ENCODE measurements around the gene HOXC6. TPM values are rescaled to one million over a fixed set of nuclear protein-coding genes. Genes with fewer than 3 reads are reported as not detected.

The HOXC6 gene
- total and polyA plus RNA-seq, 4 experiments from 2014 or later = not detected

DNA sequence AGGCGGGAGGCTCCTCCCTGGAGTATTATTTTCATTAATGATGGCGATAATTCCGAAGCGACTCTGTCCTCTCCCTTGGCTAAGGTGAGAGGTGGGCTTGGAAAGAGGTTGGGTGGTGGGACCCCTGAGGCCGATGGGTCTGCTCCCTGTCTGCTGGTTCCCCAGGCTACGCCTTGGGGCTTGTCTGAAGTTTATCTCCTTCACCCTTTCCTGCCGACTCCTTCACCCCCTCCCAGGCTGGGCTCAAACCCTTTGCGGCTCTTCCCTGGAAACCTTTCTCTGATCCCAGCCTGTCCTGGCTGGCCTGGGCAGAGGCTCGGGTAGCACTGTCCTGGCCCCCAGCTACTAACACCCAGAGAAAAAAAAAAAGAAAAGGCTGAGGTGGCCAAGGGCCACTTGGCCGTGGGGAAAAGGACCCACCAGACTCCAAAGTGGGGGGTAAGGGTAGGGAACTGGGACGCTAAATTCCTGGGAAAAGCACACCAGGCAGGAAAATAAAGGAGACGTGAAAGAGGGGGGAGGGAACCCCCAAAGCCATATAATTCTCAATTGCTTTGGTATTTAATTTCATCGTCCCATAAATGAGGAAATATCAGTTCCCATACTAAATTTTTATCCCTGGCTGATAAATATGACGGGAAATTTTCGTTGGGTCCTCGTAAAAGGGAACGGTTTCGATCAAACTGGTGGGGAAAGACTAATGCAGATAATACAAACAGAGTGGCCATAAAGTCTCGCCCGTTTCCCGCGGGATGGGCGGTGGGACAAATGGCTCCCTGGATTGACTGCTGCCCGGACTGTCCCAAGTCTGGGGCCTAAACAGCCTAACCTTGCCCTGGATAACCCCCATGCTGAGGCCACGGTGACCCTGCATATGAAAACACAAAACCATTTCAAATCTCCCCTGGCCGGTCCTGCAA is 45.3 kb upstream of the HOXC6 start:
- Histone ChIP-seq H3K4me3 (ENCODE audit: low read length in 2 of 2) (no peak overlapping the region), H3K27me3 (ENCODE audit: insufficient read depth, low read length) (peaks cover 92% of the 10 kb centered on the region), H3K9me3 (ENCODE audit: control insufficient read depth in 1 of 2, low read length in 2 of 2) (no peaks in the 10 kb centered on the region), H3K27ac (ENCODE audit: low read depth, low read length) (no peak overlapping the region), H3K4me1 (ENCODE audit: insufficient read depth, low read length) (peaks cover 24% of the 10 kb centered on the region), H3K36me3 (ENCODE audit: insufficient read depth, low read length) (no peaks in the 10 kb centered on the region)
- H3K9me3 Mint-ChIP-seq = peaks cover 0 to 39% (median 8%) of the 10 kb centered on the region in 8 donors
- CTCF ChIA-PET (ENCODE audit: partially characterized antibody) = no interaction called here
- peaks cover 74 to 81% of the 10 kb centered on the region in 2 donors for H3K27me3 Mint-ChIP-seq
- no peak for DNase-seq
- peak overlapping the region in 4 of 7 donors; percentile 69 to 87 (median 82) for H3K27ac Mint-ChIP-seq
- intact Hi-C loops (cut with micrococcal nuclease) = no loop called here
- POLR2A ChIA-PET (ENCODE audit: partially characterized antibody) = no interaction called here
- H3K36me3 Mint-ChIP-seq = peaks cover 0 to 1% of the 10 kb centered on the region in 2 donors
- peaks cover 4 to 46% (median 19%) of the 10 kb centered on the region in 4 donors for H3K4me1 Mint-ChIP-seq
- H3K4me3 Mint-ChIP-seq = peak overlapping the region in 3 of 8 donors; percentile 8 to 41 (median 25)

DNA sequence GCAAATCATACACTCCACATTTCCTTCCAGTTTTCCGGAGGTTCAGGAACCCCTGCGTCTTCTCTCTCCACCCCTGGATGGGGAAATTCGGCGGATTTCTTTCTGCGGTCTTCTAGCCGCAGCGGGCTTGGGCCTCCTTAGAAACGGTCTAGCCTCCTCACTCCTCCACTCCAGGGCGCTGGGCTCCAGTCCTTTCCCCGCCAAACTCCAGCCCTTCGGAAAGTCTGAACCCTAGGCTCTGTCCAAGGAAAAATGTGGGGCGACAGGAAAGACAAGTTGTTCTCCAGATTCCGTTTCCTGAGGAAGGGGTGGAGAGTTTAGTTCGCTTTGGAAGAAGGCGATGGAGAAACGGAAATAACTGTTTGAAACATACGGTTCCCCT is 44.7 kb upstream of the HOXC6 start:
- peaks cover 95% of the 10 kb centered on the region for H3K27me3 ChIP-seq (ENCODE audit: insufficient read depth, low read length)
- intact Hi-C loops (cut with micrococcal nuclease) = no loop called here
- CTCF ChIA-PET (ENCODE audit: partially characterized antibody) = no interaction called here

DNA sequence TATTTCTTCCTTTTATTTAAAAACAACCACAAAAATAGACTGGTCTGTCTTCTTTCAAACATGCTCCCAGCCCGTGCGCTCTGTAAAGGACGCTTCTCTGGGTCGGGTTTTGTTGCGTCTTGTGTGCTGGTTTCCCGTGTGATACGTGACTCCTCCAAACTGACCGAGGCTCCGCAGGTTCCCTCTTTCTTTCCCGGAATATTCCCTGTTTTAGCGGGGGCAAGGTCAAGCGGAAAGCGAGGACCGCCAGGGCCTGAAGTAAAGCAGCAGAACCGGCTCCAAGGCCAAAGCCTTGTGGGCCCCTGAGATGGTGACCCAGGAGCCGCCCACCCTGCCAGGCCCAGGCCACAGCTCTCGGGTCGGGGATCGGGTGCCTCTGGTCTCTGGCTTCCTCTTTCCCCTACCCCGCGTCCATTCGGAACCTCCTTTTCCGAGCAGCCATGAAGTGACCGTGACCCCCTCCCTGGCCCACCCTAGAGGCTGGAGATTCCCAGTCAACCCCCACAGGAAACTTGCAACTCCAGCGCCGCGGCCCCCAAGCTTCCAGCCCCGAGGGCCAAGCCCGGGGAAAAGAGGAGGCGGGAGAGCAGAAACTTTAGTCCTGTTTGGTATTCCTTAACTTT is 44.2 kb upstream of the HOXC6 start:
- peaks cover 6 to 46% (median 20%) of the 10 kb centered on the region in 4 donors for H3K4me1 Mint-ChIP-seq
- H3K4me3 Mint-ChIP-seq = peak overlapping the region in 2 of 8 donors; percentile 26 to 28
- ChIA-PET POLR2A (ENCODE audit: partially characterized antibody) (no interaction called here), CTCF (ENCODE audit: partially characterized antibody) (interaction anchor here (0.6 to 1.7 kb wide), 2 partner anchors 224 to 370 kb away, joined by 3 to 4 read pairs; no protein-coding TSS in a partner anchor)
- peaks cover 95% of the 10 kb centered on the region for H3K27me3 ChIP-seq (ENCODE audit: insufficient read depth, low read length)
- no peaks in the 10 kb centered on the region for H3K36me3 ChIP-seq (ENCODE audit: insufficient read depth, low read length)
- H3K9me3 ChIP-seq (ENCODE audit: control insufficient read depth in 1 of 2, low read length in 2 of 2) = no peaks in the 10 kb centered on the region
- H3K27me3 Mint-ChIP-seq = peaks cover 76 to 80% of the 10 kb centered on the region in 2 donors
- peak overlapping the region in 4 of 7 donors; percentile 42 to 77 (median 72) for H3K27ac Mint-ChIP-seq
- no peak overlapping the region for H3K4me3 ChIP-seq (ENCODE audit: low read length in 2 of 2)
- H3K36me3 Mint-ChIP-seq = peaks cover 0 to 1% of the 10 kb centered on the region in 2 donors
- H3K4me1 ChIP-seq (ENCODE audit: insufficient read depth, low read length) = peaks cover 27% of the 10 kb centered on the region
- no peak for DNase-seq
- peaks cover 0 to 38% (median 7%) of the 10 kb centered on the region in 8 donors for H3K9me3 Mint-ChIP-seq
- intact Hi-C loops (cut with micrococcal nuclease) = no loop called here
- H3K27ac ChIP-seq (ENCODE audit: low read depth, low read length) = no peak overlapping the region

More for the DNA sequence above, 44.7 kb upstream of the HOXC6 start:
- no peaks in the 10 kb centered on the region for H3K9me3 ChIP-seq (ENCODE audit: control insufficient read depth in 1 of 2, low read length in 2 of 2)
- Mint-ChIP-seq H3K9me3 (peaks cover 0 to 36% (median 8%) of the 10 kb centered on the region in 8 donors), H3K4me1 (peaks cover 4 to 46% (median 18%) of the 10 kb centered on the region in 4 donors), H3K27me3 (peaks cover 74 to 81% of the 10 kb centered on the region in 2 donors), H3K4me3 (peak overlapping the region in 3 of 8 donors; percentile 7 to 26 (median 25)), H3K27ac (peak overlapping the region in 4 of 7 donors; percentile 70 to 83 (median 78)), H3K36me3 (peaks cover 0 to 1% of the 10 kb centered on the region in 2 donors)
- no peaks in the 10 kb centered on the region for H3K36me3 ChIP-seq (ENCODE audit: insufficient read depth, low read length)
- no peak overlapping the region for H3K4me3 ChIP-seq (ENCODE audit: low read length in 2 of 2)
- no peak for DNase-seq
- no peak overlapping the region for H3K27ac ChIP-seq (ENCODE audit: low read depth, low read length)
- POLR2A ChIA-PET (ENCODE audit: partially characterized antibody) = no interaction called here
- H3K4me1 ChIP-seq (ENCODE audit: insufficient read depth, low read length) = peaks cover 22% of the 10 kb centered on the region

DNA sequence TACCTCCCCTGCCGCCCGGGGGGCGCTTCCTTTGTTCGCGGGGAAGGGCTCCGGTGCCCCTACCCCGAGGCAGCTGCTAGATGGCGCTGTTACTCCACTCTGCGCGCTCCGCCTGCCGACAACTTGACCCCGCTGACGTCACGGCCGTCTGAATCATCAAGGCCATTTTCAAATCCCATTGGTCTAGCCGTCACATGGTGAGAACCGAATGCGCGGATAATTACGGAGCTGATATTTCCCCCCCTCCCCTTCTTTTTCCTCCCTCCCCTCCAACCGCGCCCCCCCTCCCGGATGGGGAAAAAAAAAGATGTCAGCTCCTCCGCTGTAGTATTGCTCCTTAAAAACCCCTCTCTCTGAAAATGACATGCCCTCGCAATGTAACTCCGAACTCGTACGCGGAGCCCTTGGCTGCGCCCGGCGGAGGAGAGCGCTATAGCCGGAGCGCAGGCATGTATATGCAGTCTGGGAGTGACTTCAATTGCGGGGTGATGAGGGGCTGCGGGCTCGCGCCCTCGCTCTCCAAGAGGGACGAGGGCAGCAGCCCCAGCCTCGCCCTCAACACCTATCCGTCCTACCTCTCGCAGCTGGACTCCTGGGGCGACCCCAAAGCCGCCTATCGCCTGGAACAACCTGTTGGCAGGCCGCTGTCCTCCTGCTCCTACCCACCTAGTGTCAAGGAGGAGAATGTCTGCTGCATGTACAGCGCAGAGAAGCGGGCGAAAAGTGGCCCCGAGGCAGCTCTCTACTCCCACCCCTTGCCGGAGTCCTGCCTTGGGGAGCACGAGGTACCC is 43.1 kb upstream of the HOXC6 start, which contains the start of gene HOXC10:
Gene HOXC10 (plus strand): TSS at position 246 of the 791 bp plus-strand sequence. CDS start 114 bp downstream, at position 360.
- Histone ChIP-seq H3K27ac (ENCODE audit: low read depth, low read length) (no peak within 1 kb of the TSS), H3K27me3 (ENCODE audit: insufficient read depth, low read length) (peaks cover 94% of the 10 kb centered on the region), H3K36me3 (ENCODE audit: insufficient read depth, low read length) (no peaks in the 10 kb centered on the region), H3K4me1 (ENCODE audit: insufficient read depth, low read length) (peaks cover 36% of the 10 kb centered on the region), H3K9me3 (ENCODE audit: control insufficient read depth in 1 of 2, low read length in 2 of 2) (no peaks in the 10 kb centered on the region), H3K4me3 (ENCODE audit: low read length in 2 of 2) (no peak within 1 kb of the TSS)
- CTCF ChIA-PET (ENCODE audit: partially characterized antibody) = interaction anchor here (0.6 to 2.4 kb wide), 5 partner anchors 207 to 369 kb away, joined by 3 to 8 read pairs (median 3); no protein-coding TSS in a partner anchor
- POLR2A ChIA-PET (ENCODE audit: partially characterized antibody) = no interaction called here
- Mint-ChIP-seq H3K36me3 (peaks cover 0 to 1% of the 10 kb centered on the region in 2 donors), H3K9me3 (peaks cover 0 to 36% (median 6%) of the 10 kb centered on the region in 8 donors), H3K27me3 (peaks cover 76 to 82% of the 10 kb centered on the region in 2 donors), H3K27ac (peak within 1 kb of the TSS in 5 of 7 donors; percentile 42 to 93 (median 75)), H3K4me3 (peak within 1 kb of the TSS; percentile 48 to 88 (median 70)), H3K4me1 (peaks cover 15 to 57% (median 29%) of the 10 kb centered on the region in 4 donors)
- DNase-seq = peak in 4 of 5 donors; percentile 42 to 73 (median 45)
- intact Hi-C loops (cut with micrococcal nuclease) = loop anchor here (5.0 kb wide), 1 partner anchor 33 kb away; the partner anchor contains the start of gene HOXC12

DNA sequence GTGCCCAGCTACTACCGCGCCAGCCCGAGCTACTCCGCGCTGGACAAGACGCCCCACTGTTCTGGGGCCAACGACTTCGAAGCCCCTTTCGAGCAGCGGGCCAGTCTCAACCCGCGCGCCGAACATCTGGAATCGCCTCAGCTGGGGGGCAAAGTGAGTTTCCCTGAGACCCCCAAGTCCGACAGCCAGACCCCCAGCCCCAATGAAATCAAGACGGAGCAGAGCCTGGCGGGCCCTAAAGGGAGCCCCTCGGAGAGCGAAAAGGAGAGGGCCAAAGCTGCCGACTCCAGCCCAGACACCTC is 42.6 kb upstream of the HOXC6 start:
- Mint-ChIP-seq H3K36me3 (peaks cover 0 to 1% of the 10 kb centered on the region in 2 donors), H3K4me3 (peak overlapping the region in 7 of 8 donors; percentile 25 to 88 (median 72)), H3K27me3 (peaks cover 77 to 84% of the 10 kb centered on the region in 2 donors), H3K27ac (peak overlapping the region in 2 of 7 donors; percentile 7 to 93), H3K9me3 (peaks cover 0 to 34% (median 5%) of the 10 kb centered on the region in 8 donors), H3K4me1 (peaks cover 19 to 62% (median 34%) of the 10 kb centered on the region in 4 donors)
- ChIA-PET POLR2A (ENCODE audit: partially characterized antibody) (no interaction called here), CTCF (ENCODE audit: partially characterized antibody) (interaction anchor here (1.2 to 2.4 kb wide), 5 partner anchors 45 to 229 kb away, joined by 3 to 8 read pairs (median 3); no protein-coding TSS in a partner anchor)
- H3K27me3 ChIP-seq (ENCODE audit: insufficient read depth, low read length) = peaks cover 94% of the 10 kb centered on the region
- H3K27ac ChIP-seq (ENCODE audit: low read depth, low read length) = no peak overlapping the region
- no peak overlapping the region for H3K4me3 ChIP-seq (ENCODE audit: low read length in 2 of 2)
- no peak for DNase-seq
- H3K9me3 ChIP-seq (ENCODE audit: control insufficient read depth in 1 of 2, low read length in 2 of 2) = no peaks in the 10 kb centered on the region
- H3K4me1 ChIP-seq (ENCODE audit: insufficient read depth, low read length) = peaks cover 36% of the 10 kb centered on the region
- no peaks in the 10 kb centered on the region for H3K36me3 ChIP-seq (ENCODE audit: insufficient read depth, low read length)
- intact Hi-C loops (cut with micrococcal nuclease) = loop anchor here (5.0 kb wide), 1 partner anchor 33 kb away; the partner anchor contains the start of gene HOXC12

DNA sequence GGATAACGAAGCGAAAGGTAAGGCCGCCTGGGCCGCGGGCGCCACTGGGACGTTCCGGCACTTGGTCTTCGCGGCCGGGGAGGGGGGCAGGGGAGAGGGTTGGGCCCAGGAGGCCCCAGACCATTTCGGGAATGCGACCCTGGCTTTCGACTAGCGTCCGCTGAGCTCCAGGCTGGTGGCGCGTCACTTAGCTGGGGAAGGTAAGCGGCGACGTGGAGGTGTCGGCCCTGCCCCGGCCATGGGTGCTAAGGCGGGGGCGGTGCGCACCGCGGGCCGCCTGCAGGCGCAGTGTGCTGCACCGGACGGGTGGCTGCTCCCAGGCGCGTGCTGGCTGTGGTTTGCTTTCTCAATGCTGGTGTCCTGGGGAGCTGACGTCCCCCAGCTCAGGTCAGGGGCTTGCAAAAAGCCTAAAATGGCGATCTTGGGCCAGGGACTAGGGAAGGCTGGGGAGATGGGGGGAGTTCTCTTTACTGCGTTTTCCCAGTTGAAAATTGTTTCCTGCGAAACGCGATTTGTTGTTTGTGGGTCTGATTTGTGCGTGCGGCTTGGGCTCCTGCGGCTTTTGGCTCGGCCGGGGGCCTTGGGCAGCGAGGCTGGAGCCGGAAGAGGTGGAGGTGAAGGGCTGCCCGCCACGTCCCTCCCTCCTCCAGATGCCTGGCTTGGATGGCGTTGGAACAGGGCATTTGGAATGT is 42.1 kb upstream of the HOXC6 start:
- Histone ChIP-seq H3K27me3 (ENCODE audit: insufficient read depth, low read length) (peaks cover 94% of the 10 kb centered on the region), H3K27ac (ENCODE audit: low read depth, low read length) (no peak overlapping the region), H3K9me3 (ENCODE audit: control insufficient read depth in 1 of 2, low read length in 2 of 2) (no peaks in the 10 kb centered on the region), H3K4me1 (ENCODE audit: insufficient read depth, low read length) (peaks cover 36% of the 10 kb centered on the region), H3K4me3 (ENCODE audit: low read length in 2 of 2) (no peak overlapping the region), H3K36me3 (ENCODE audit: insufficient read depth, low read length) (no peaks in the 10 kb centered on the region)
- Mint-ChIP-seq H3K27me3 (peaks cover 77 to 84% of the 10 kb centered on the region in 2 donors), H3K27ac (peak overlapping the region in 3 of 7 donors; percentile 22 to 84 (median 75)), H3K4me1 (peaks cover 19 to 62% (median 33%) of the 10 kb centered on the region in 4 donors), H3K9me3 (peaks cover 0 to 30% (median 5%) of the 10 kb centered on the region in 8 donors), H3K4me3 (peak overlapping the region in 6 of 8 donors; percentile 30 to 76 (median 60)), H3K36me3 (peaks cover 0 to 1% of the 10 kb centered on the region in 2 donors)
- CTCF ChIA-PET (ENCODE audit: partially characterized antibody) = interaction anchor here (1.0 to 2.4 kb wide), 6 partner anchors 32 to 229 kb away, joined by 3 to 8 read pairs (median 3); no protein-coding TSS in a partner anchor
- no peak for DNase-seq
- POLR2A ChIA-PET (ENCODE audit: partially characterized antibody) = interaction anchor here (0.5 kb wide), 1 partner anchor 288 kb away, joined by 3 read pairs; no protein-coding TSS in a partner anchor
- intact Hi-C loops (cut with micrococcal nuclease) = loop anchor here (5.0 kb wide), 1 partner anchor 34 kb away; the partner anchor contains the start of gene HOXC12

All from CD4-positive, alpha-beta memory T cell (primary cell).